Activated CD8-positive, alpha-beta T cell treated with anti-CD3 and anti-CD28 coated beads for 36 hours (primary cell): Measurements from ENCODE around the gene IL1RAPL2. TPM values are rescaled to one million over a fixed set of nuclear protein-coding genes. Genes with fewer than 3 reads are reported as not detected.

Experiments used
- ATAC-seq: fragments of 200-7000 bp; cut with Tn5 transposase; one replicate; pipeline ENCODE4 v1.10.0; 2021; ENCODE audit warnings: mild to moderate bottlenecking, moderate library complexity
- CTCF ChIA-PET: fragments of 350-600 bp; sonication (Branson Sonifier 250); formaldehyde crosslinking; loops from one replicate; lab custom pipeline; 2021; ENCODE audit warnings: antibody characterized with exemption; lab: Charles Lee
- POLR2A ChIA-PET: fragments of 350-600 bp; sonication (Branson Sonifier 250); formaldehyde crosslinking; loops from one replicate; lab custom pipeline; 2021; ENCODE audit warnings: antibody characterized with exemption; lab: Charles Lee
- DNase-seq: peaks from one replicate; pipeline ENCODE4 v3.0.0-alpha.2; 2020
- H3K27ac Mint-ChIP-seq: one replicate; pipeline ENCODE4 v1.8.0; 2021; ENCODE audit warnings: mild to moderate bottlenecking, mixed read lengths
- H3K27me3 Mint-ChIP-seq: one replicate; pipeline ENCODE4 v1.8.0; 2021; ENCODE audit warnings: mixed read lengths
- H3K36me3 Mint-ChIP-seq: one replicate; pipeline ENCODE4 v1.8.0; 2021; ENCODE audit warnings: low read depth, mixed read lengths
- H3K4me1 Mint-ChIP-seq: one replicate; pipeline ENCODE4 v1.8.0; 2021; ENCODE audit warnings: low read depth, mixed read lengths
- H3K4me3 Mint-ChIP-seq: one replicate; pipeline ENCODE4 v1.8.0; 2021; ENCODE audit warnings: mild to moderate bottlenecking, moderate library complexity, mixed read lengths
- H3K9me3 Mint-ChIP-seq: one replicate; pipeline ENCODE4 v1.8.0; 2021; ENCODE audit warnings: mixed read lengths
- intact Hi-C: fragments of 100-400 bp; cut with micrococcal nuclease; formaldehyde crosslinking; loops from one replicate; pipeline ENCODE4 v1.10.0; 2022
- total RNA-seq, 2 experiments: library from RNA; stranded (reverse); gene quantifications; one replicate each; pipeline ENCODE4 v1.2.3, GENCODE V29; 2021
- TF ChIP-seq, protein P1 (sequence below): fragments of 200-600 bp; IDR thresholded peaks from one replicate; pipeline ENCODE4 v1.8.0; 2022; ENCODE audit warnings: antibody characterized with exemption, mild to moderate bottlenecking

The IL1RAPL2 gene
- total RNA-seq, 2 experiments from 2014 or later = not detected

- Mint-ChIP-seq H3K36me3 (no peaks in the 10 kb centered on the region), H3K4me3 (no peak overlapping the region), H3K4me1 (no peaks in the 10 kb centered on the region), H3K27ac (no peak overlapping the region), H3K27me3 (no peaks in the 10 kb centered on the region), H3K9me3 (no peaks in the 10 kb centered on the region)
- no peak for DNase-seq
- TF ChIP-seq, protein P1, sequence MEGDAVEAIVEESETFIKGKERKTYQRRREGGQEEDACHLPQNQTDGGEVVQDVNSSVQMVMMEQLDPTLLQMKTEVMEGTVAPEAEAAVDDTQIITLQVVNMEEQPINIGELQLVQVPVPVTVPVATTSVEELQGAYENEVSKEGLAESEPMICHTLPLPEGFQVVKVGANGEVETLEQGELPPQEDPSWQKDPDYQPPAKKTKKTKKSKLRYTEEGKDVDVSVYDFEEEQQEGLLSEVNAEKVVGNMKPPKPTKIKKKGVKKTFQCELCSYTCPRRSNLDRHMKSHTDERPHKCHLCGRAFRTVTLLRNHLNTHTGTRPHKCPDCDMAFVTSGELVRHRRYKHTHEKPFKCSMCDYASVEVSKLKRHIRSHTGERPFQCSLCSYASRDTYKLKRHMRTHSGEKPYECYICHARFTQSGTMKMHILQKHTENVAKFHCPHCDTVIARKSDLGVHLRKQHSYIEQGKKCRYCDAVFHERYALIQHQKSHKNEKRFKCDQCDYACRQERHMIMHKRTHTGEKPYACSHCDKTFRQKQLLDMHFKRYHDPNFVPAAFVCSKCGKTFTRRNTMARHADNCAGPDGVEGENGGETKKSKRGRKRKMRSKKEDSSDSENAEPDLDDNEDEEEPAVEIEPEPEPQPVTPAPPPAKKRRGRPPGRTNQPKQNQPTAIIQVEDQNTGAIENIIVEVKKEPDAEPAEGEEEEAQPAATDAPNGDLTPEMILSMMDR = no peak
- CTCF ChIA-PET = no interaction called here
- POLR2A ChIA-PET = no interaction called here
- intact Hi-C loops = no loop called here
- no peak for ATAC-seq
Observed at GRCh38 chrX:105711805-105712204, 1145.8 kb downstream of the IL1RAPL2 start.

DNA sequence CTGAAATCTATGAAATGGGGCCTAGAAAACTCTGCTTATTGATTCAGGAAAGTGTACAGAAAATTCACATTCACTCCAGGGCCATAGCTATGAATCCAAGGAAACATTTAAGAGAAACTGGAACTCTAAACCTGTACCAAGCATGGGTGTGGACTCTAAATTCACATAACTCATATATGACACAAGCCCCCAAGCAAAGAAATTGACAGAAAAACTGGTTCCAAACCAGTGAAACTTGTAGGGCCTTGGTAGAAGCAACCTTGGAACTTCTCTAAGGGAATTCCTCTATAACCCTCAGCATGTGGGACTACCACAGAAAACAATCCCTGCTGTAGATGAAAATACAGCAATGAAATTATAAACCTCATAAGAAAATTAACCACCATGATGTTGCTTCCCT lies 1149.7 kb downstream of the IL1RAPL2 start:
- POLR2A ChIA-PET = no interaction called here
- no peak for DNase-seq
- CTCF ChIA-PET = no interaction called here
- no peak overlapping the region for H3K4me3 Mint-ChIP-seq
- H3K9me3 Mint-ChIP-seq = no peaks in the 10 kb centered on the region
- H3K36me3 Mint-ChIP-seq = no peaks in the 10 kb centered on the region
- intact Hi-C loops = no loop called here
- H3K27me3 Mint-ChIP-seq = no peaks in the 10 kb centered on the region
- ATAC-seq = no peak
- H3K4me1 Mint-ChIP-seq = no peaks in the 10 kb centered on the region
- TF ChIP-seq, protein P1 = no peak
- no peak overlapping the region for H3K27ac Mint-ChIP-seq

GRCh38 chrX:105723966-105724735 lies 1158.2 kb downstream of the IL1RAPL2 start:
- H3K9me3 Mint-ChIP-seq = no peaks in the 10 kb centered on the region
- ATAC-seq = no peak
- ChIA-PET CTCF (no interaction called here), POLR2A (no interaction called here)
- intact Hi-C loops = no loop called here
- TF ChIP-seq, protein P1 = no peak
- no peaks in the 10 kb centered on the region for H3K36me3 Mint-ChIP-seq
- no peak overlapping the region for H3K4me3 Mint-ChIP-seq
- no peak overlapping the region for H3K27ac Mint-ChIP-seq
- no peaks in the 10 kb centered on the region for H3K4me1 Mint-ChIP-seq
- H3K27me3 Mint-ChIP-seq = no peaks in the 10 kb centered on the region
- no peak for DNase-seq

DNA sequence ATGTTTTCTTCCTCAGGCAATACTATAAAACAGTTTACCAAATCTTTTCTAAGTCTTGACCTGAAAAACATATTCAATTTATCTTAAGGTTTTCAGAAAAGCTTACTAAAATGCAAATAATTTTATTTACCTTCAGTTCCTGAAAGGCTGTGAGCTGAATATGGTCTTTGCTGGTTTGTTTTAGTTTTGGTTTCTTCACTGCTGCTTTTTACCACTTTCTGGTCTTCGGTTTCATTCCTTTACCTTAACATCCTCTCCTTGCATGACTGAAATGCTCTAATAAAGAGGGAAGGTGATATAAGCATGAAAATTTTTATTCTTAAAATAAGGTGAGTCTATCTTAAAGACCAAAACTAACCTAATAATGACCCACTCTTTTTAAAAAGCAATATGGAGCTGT lies 1159.2 kb downstream of the IL1RAPL2 start:
- ChIA-PET POLR2A (no interaction called here), CTCF (no interaction called here)

GRCh38 chrX:105738162-105738561 lies 1172.2 kb downstream of the IL1RAPL2 start:
- no peaks in the 10 kb centered on the region for H3K27me3 Mint-ChIP-seq
- intact Hi-C loops = no loop called here
- H3K36me3 Mint-ChIP-seq = no peaks in the 10 kb centered on the region
- TF ChIP-seq, protein P1 = no peak
- H3K9me3 Mint-ChIP-seq = no peaks in the 10 kb centered on the region
- ATAC-seq (no peak), DNase-seq (no peak)
- H3K4me3 Mint-ChIP-seq = no peak overlapping the region
- ChIA-PET POLR2A (no interaction called here), CTCF (no interaction called here)
- H3K4me1 Mint-ChIP-seq = no peaks in the 10 kb centered on the region
- no peak overlapping the region for H3K27ac Mint-ChIP-seq

More for the DNA sequence above, 1159.2 kb downstream of the IL1RAPL2 start:
- H3K36me3 Mint-ChIP-seq = no peaks in the 10 kb centered on the region
- H3K4me1 Mint-ChIP-seq = no peaks in the 10 kb centered on the region
- H3K27me3 Mint-ChIP-seq = no peaks in the 10 kb centered on the region
- TF ChIP-seq, protein P1 = no peak
- no peaks in the 10 kb centered on the region for H3K9me3 Mint-ChIP-seq
- DNase-seq (no peak), ATAC-seq (no peak)
- intact Hi-C loops = no loop called here
- no peak overlapping the region for H3K4me3 Mint-ChIP-seq
- H3K27ac Mint-ChIP-seq = no peak overlapping the region
